ENCODE measurements around the gene SOX1. TPM values are rescaled to one million over a fixed set of nuclear protein-coding genes. Genes with fewer than 3 reads are reported as not detected.

Gene SOX1
- polyA plus RNA-seq, 3 donors = not detected

DNA sequence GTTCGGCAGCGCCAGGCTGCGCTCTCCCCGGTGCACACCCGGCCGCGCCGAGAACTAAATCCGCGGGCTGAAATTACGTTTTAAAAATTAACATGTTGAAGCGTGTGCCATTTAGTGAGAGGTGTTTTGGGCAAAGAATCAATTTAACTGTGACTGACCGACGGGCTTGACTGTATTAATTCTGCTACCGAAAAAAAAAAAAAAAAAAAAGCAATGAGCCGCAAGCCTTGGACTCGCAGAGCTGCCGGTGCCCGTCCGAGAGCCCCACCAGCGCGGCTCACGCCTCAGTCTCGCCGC lies 9.6 kb upstream of the SOX1 start:
- no peak overlapping the region for H3K27ac ChIP-seq (ENCODE audit: low read depth, low read length)
- WGBS, 3 donors = 2 to 5% (median 3%) methylated on average over 24 to 25 of the region's 25 CpGs

DNA sequence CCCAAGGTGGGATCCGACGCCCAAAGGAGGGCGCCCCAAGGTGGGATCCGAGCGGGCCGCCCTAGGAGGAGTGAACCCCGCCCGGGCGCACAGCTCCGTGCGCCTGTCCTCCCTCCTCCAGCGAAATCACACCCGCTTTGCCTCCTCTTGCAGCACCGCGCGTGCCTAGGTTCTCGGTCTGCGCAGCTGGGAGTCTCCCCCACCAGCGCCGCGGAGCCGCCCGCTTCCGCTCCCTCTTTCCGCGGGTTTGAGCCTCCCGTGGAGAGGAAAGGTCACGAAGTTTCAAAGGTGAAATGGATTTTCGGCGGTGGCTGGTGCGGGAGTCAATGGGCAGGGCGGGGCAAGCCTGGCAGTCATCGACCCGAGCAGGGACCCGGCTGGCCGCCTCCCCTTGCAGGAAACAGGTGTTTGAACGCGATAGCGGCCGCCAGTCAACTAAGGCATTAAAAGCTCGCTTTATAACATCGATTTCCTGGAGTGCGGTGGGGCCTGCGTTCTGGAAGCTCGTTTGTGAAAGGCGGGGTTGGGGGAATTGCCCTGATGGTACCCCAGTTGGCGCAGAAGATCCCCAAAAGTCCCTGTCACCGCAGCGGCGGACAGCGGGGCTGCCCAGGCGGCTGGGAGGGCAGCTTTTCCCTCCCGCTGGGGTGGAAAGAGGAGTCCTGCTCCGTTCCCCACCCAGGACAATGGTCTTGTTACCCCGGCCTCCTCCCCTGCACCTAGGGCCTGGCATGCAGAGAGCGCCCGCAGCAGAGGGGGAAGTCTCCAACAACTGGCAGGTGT lies 9.0 kb upstream of the SOX1 start:
- no peak overlapping the region for H3K27ac ChIP-seq (ENCODE audit: low read depth, low read length)
- WGBS, 3 donors = 2 to 3% (median 2%) methylated on average over 55 to 57 of the region's 57 CpGs

DNA sequence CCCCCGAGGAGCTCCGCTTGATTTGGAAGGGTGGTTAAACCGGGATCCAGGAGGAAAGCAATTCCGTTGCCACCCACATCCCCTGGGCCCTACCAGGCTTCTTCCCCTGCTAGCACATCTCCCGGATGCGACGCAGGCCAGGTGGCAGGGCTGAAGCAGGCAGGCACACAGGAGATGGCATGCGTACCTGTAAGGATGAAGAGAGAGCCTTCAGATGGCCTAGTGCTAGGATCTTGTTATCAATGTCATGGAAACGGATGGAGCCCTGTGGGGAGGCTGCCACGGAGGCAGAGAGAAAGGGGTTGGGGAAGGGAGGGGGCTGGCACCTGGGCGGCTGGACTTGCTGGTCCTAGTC lies 8.5 kb upstream of the SOX1 start:
- no peak overlapping the region for H3K27ac ChIP-seq (ENCODE audit: low read depth, low read length)
- 1 to 4% (median 2%) methylated on average over 11 of the region's 11 CpGs for WGBS, 3 donors

DNA sequence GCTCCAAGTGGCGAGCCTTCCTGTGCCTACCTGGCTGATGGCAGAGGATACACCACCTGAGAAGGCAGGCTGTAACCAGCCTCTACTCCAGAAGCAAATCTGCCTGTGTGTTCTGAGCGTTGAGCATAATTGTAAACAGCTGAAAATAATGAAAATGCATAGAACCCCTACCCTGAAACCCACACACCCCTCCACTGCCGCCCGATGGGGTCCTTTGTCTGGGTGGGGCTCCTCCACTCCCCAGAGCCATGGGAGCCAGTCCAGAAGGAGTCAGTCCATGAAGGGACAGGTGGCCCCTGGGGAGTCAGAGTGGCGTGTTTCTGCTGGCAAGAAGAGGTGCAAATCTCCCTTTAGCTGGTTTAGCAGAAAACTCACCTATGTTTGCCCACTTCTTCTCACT lies 8.0 kb upstream of the SOX1 start:
- WGBS, 3 donors = 4 to 10% (median 7%) methylated on average over 5 of the region's 5 CpGs
- H3K27ac ChIP-seq (ENCODE audit: low read depth, low read length) = no peak overlapping the region

DNA sequence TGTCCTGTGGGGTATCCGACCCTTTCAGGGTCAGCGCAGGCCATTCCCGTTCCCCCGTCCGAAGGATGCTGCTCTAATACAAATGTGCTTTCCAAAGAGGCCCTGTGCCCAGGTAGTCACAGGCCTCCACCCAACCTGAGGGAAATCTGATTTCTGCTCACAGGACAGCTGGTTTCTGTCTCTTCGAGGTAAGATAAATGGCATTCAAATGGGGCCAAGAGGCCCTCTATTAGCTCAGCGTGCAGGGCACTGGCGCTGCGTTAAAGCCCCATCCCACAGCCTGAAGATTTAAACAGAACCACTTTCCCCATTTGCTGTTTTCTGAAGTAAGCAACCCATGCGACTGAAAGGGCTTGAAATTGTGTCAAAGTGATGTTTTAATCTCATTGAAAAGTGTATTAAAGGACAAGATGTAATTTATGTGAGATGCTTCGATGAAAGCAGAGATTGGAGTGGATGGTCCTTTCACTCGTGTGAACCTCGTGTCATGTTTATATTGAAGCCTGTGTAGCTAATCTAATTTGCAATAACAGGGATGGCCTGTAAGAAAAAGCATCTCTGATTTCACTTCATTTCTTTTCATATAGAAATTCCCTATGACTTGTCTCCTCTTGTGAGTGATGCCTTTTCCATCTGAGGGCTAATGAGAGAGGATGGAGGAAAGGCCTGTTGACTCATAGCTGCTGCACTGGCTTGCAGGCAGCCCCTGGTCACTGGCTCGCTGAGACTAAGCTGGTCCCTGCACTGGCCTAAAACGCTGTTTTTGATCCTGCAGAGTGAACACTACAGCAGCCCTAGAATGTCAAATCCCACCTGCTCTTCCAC lies 7.3 kb upstream of the SOX1 start:
- WGBS, 3 donors = 11 to 15% (median 11%) methylated on average over 15 of the region's 15 CpGs
- no peak overlapping the region for H3K27ac ChIP-seq (ENCODE audit: low read depth, low read length)

DNA sequence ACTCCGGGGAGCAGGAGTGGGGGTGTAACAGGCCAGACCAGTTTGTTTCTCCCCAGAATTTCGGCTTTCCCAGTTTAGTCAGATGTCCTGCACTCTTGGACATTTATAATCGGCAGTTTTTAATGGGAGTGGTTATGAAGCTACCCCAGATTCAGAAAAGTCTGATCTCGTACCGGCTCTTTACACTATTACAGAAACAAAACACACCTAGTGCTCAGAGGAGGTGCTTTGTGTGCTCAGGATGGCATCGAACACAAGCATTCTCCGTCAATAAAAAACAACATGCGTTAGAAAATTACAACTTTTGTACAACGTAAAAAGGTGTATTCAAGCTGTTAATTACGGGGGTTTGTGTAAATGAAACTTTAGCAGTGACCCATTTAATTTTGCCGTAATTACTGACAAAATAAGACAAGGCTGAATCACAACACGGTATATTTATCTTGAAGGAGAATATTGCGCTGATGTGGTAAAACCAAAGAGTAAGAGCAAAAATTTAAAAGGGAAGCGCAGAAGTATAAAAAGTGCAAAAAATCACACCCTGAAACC lies 6.6 kb upstream of the SOX1 start:
- 12 to 14% (median 13%) methylated on average over 14 of the region's 14 CpGs for WGBS, 3 donors
- H3K27ac ChIP-seq (ENCODE audit: low read depth, low read length) = no peak overlapping the region

DNA sequence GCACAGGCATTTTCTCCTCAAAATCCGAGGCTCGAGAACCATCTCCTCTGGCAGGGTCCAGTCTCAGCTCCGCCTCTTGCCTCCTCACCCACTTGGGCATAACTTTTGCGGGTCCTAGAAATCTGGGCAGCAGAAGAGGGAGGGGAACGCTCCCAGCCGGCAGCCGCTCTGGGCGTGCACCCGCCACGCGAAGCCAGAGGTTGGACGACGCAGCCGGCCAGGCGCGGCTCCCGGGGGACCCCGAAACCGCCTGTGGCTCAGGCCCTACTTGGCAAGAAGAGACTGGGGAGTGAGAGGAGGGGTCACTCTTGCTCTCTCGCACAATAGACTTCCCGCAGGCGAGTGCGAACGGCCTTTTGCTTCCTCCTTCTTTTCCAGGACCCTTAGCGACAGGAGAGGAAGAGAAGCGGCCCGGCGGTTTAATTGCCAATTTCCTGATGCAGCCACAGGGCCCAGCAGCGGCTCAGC lies 6.0 kb upstream of the SOX1 start:
- 1 to 4% (median 2%) methylated on average over 26 to 29 of the region's 29 CpGs for WGBS, 3 donors
- no peak overlapping the region for H3K27ac ChIP-seq (ENCODE audit: low read depth, low read length)

DNA sequence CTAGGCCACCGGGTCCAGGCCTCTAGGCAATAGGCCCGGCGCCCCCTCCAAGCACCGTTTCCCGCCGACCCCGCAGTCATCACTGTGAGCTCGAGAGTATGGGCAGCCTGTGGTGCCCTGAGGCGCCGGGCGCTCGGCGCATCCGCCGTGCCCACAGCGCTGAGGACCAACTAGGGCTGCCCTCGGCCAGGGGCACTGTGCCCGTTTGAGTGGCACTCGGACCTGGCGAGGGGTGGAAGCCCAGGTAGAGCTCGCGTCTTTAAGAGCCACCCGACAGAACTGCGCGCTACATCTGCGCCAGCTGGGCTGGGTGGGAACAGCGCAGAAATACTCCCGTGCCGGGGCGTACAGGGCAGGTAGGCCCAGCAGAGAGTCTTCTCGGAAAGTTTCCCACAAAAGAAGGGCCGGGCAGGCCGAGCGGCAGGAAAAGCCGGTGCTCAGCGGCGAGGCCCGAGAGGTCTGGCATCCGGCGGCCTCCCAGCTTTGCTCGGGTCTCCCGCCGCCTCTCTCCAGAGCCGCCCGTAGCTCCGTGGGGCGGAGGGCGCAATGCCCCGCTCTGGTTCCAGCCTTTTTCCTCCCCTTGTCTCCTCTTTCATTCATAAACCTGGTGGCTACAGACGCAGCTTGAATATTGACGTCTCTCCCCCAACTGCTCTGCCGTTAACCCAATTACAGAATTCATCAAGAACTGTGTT lies 5.4 kb upstream of the SOX1 start:
- H3K27ac ChIP-seq (ENCODE audit: low read depth, low read length) = no peak overlapping the region
- 2 to 4% (median 3%) methylated on average over 51 to 52 of the region's 52 CpGs for WGBS, 3 donors

DNA sequence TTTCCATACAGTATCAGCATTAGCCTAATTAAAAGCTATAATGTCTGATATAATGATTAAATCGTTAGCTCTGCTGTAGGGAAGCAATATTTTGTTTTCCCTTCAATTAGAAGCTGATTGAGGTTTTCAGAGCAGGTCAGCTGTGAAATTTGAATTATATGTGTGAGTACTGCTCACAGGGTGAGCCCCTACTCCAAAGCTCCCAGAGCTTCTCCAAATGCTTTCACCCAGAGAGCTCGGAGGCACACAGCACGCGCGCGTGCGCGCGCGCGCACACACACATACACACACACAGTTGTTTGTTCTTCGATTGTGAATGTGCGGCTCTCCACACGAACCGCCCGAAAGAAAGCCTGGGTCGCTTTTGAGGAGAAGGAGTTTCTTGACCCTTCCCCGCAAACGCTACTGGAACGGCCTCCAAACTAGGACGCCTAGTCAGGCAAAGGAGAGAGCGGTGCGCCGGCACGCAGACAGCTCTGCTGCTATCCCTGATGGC lies 4.8 kb upstream of the SOX1 start:
- H3K27ac ChIP-seq (ENCODE audit: low read depth, low read length) = no peak overlapping the region
- 3 to 10% (median 7%) methylated on average over 25 of the region's 25 CpGs for WGBS, 3 donors

DNA sequence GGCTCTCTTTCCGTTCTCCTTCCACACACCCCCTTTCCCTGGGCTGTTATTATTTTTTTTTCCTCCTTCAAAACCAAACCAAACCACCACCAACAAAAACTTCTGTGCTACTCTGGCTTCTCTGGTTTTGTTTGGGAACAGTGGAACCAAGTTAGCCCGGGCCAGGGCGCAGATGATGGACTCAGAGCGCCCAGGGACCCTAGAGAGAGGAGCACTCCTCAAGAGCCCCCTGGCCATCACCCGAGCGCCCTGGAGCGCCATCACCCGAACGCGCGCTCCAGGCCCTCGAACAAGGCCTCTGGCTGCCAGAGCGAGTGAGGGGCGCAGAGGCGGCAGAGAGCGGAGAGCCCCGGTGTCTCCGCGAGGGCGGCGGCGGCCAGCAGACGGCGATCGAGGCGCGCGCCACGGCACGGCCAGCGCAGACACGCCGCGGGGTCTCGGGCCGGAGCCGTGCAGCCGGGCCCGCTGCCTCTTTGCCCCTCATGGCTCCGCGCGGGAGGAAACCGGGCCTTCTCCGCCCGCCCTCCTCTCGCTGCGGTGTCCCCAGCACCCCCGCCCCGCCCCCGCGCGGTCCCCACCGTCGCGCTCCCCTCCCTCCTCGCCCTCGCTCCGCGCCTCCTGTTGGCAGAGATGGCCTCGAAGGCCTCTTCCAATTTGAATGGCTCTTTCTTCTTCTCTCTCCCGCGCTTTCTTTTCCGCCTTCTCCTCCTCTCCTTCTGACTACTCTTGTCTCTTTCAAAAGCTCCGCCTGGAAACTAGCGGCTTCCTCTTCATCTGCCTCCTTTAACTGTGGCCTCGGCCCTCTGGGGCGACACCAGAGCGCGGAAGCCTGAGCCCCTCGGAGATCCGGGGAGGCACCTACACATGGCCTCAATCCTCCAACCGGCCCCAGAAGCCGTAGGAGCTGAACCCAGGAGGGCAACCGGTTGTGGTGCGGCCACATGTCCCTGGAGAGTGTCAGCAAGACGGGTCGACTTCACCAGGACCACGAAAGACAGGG lies 4.1 kb upstream of the SOX1 start:
- no peak overlapping the region for H3K27ac ChIP-seq (ENCODE audit: low read depth, low read length)
- 2 to 5% (median 3%) methylated on average over 72 to 78 of the region's 78 CpGs for WGBS, 3 donors

DNA sequence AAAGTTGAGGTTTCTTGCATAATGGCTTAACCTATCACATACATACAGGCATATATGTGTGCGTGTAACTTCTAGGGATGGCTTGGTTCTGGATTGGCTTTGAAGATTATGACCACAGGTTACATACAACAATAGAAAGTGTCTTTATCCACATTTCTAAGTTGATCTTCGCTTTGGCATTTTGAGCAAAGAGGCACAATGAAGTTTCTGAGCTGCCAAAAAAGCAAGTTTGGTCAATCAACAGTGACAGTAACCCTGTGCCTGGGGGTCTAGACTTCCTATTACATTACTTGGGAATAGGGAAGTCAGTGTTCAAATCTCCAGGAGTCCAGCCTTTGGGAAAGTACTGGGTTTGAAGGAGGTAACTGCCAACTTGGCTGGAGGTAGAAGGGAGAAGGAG lies 3.1 kb upstream of the SOX1 start:
- whole genome bisulfite sequencing, 3 donors = 8 to 17% (median 14%) methylated on average over 2 of the region's 2 CpGs
- H3K27ac ChIP-seq (ENCODE audit: low read depth, low read length) = no peak overlapping the region

DNA sequence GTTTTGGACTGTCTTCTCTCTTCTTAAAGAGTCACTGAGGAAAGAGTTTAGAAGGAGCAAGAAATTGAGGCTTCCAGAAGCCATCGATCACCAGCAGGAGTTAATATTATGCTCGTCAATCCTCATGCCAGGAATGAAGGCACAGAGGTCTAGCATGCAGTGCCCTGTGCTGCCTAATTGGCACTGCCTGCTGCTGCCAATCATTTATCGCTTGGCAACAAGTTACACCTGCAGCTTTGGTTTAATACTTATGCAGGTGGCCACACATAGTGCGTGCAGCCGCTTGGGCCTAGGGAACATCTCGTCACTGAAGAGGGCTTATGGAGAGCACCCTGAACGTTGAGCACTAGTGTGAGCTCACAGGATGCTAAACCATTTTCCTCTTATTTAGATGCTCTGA lies 2.7 kb upstream of the SOX1 start:
- no peak overlapping the region for H3K27ac ChIP-seq (ENCODE audit: low read depth, low read length)
- 11 to 19% (median 11%) methylated on average over 7 of the region's 7 CpGs for WGBS, 3 donors

DNA sequence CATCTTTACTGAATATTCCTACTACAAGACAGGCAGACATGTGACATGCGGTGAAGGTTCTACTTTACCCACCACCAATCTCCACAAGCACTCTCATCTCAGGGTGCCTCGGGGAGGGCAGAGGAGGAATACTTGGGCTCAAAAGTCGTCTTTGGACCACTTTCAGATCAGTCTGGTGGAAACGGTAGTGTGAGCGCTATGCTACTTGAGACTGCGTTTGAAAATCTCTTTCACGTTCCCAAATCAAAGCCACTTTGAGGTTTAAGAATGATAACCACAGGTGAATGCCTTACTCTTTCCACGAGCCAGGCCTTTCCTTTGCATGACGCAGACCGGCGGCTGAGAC lies 1.5 kb upstream of the SOX1 start:
- 5 to 7% (median 6%) methylated on average over 11 of the region's 11 CpGs for WGBS, 3 donors
- H3K27ac ChIP-seq (ENCODE audit: low read depth, low read length) = no peak overlapping the region

DNA sequence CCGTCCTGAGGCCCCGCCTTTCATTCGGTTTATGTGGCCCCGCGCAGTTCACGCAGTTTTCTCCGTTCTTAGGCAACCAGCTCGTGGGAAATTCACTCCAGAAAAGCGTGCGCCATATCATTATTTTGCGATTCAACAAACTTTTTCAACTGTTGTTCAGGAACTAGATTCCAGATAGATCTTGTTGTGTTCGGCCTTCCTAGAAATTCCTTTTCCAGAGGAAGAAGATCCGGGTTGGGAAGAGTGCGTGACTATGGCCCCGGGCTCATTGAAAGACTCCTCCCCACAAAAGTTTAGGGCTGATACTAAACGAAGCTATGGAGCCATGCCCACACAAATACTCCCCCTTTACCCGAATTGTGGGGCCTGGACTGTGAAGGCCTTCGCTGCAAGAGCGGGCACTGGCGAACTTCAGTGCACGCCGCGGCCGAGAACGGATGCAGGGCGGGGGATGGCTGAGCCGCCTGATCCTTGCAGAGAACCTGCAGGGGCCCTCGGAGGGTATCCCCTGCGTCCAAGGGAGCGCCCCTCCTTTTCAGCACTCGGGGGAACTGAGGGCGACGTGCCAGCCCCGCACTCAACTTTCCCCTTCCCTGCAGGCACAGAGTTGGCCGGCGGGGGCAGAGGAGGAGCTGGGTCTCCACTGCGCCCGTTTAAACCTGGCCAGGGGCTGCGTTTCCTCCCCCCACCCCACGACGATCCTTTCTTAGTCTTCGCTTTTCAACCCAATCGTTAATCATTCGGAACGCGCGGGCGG lies 904 bp upstream of the SOX1 start:
- WGBS, 3 donors = 3 to 4% (median 4%) methylated on average over 45 to 48 of the region's 48 CpGs
- no peak overlapping the region for H3K27ac ChIP-seq (ENCODE audit: low read depth, low read length)

DNA sequence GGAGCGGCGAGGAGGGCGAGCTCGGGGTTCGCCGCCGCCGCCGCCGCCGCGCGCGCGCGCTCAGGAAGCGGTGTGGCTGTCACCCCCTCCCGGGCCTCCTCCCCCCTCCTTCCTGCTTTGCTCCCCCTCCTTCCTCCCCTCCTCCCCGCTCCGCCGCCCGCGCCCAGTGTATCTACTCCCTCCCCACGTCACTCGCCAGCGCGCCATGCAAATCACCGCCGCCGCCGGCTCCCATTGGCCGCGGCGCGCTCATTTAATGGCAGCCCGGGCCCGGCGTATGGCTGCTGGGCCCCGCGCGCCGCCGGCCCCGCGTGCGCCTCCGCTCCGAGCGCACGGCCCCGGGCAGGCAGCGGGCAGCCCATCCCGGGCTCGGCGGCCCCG lies 335 bp upstream of the SOX1 start:
- H3K27ac ChIP-seq (ENCODE audit: low read depth, low read length) = no peak overlapping the region
- 0 to 3% (median 2%) methylated on average over 41 to 56 of the region's 56 CpGs for WGBS, 3 donors

DNA sequence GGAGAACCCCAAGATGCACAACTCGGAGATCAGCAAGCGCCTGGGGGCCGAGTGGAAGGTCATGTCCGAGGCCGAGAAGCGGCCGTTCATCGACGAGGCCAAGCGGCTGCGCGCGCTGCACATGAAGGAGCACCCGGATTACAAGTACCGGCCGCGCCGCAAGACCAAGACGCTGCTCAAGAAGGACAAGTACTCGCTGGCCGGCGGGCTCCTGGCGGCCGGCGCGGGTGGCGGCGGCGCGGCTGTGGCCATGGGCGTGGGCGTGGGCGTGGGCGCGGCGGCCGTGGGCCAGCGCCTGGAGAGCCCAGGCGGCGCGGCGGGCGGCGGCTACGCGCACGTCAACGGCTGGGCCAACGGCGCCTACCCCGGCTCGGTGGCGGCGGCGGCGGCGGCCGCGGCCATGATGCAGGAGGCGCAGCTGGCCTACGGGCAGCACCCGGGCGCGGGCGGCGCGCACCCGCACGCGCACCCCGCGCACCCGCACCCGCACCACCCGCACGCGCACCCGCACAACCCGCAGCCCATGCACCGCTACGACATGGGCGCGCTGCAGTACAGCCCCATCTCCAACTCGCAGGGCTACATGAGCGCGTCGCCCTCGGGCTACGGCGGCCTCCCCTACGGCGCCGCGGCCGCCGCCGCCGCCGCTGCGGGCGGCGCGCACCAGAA lies 1.1 kb downstream of the SOX1 start:
- no peak overlapping the region for H3K27ac ChIP-seq (ENCODE audit: low read depth, low read length)
- WGBS, 3 donors = 0 to 7% (median 4%) methylated on average over 51 to 96 of the region's 103 CpGs

DNA sequence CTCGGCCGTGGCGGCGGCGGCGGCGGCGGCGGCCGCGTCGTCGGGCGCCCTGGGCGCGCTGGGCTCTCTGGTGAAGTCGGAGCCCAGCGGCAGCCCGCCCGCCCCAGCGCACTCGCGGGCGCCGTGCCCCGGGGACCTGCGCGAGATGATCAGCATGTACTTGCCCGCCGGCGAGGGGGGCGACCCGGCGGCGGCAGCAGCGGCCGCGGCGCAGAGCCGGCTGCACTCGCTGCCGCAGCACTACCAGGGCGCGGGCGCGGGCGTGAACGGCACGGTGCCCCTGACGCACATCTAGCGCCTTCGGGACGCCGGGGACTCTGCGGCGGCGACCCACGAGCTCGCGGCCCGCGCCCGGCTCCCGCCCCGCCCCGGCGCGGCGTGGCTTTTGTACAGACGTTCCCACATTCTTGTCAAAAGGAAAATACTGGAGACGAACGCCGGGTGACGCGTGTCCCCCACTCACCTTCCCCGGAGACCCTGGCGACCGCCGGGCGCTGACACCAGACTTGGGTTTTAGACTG lies 1.7 kb downstream of the SOX1 start:
- H3K27ac ChIP-seq (ENCODE audit: low read depth, low read length) = no peak overlapping the region
- 2 to 4% (median 3%) methylated on average over 36 to 77 of the region's 80 CpGs for WGBS, 3 donors

Measured in adipose tissue (tissue), 3 donors.